Heart left ventricle (tissue), 16 donors: ENCODE data around the gene CPNE5. TPM values are rescaled to one million over a fixed set of nuclear protein-coding genes. Genes with fewer than 3 reads are reported as not detected.

Experiments
- ATAC-seq, 4 donors: fragments of 200-7000 bp; cut with Tn5 transposase; one replicate each; pipeline ENCODE4 v1.9.1; 2020 to 2022; ENCODE audit warnings: moderate library complexity in 4 of 4, mild to moderate bottlenecking in 3 of 4, moderate number of reproducible peaks in 1 of 4
- DNase-seq, 5 donors: peaks; one replicate each; pipeline ENCODE4 v3.0.0-alpha.2; 2020
- H3K27ac ChIP-seq, 12 donors: fragments of 200-600 bp; sonication (generic) in 4 of 12; one replicate each; pipeline versions ENCODE4 v1.5.0 to v1.8.0; 2016 to 2022; ENCODE audit warnings: mild to moderate bottlenecking in 2 of 12
- H3K27me3 ChIP-seq, 9 donors: fragments of 200-600 bp; sonication (generic) in 2 of 9; one replicate each; pipeline versions ENCODE4 v1.5.1 to v1.8.0; 2016 to 2022; ENCODE audit warnings: mild to moderate bottlenecking in 3 of 9
- H3K36me3 ChIP-seq, 9 donors: fragments of 200-600 bp; sonication (generic) in 2 of 9; one replicate each; pipeline versions ENCODE4 v1.5.0 to v1.8.0; 2018 to 2022; ENCODE audit warnings: mild to moderate bottlenecking in 2 of 9
- H3K4me1 ChIP-seq, 12 donors: fragments of 200-600 bp; sonication (generic) in 4 of 12; one replicate each; pipeline versions ENCODE4 v1.5.0 to v1.8.0; 2016 to 2022; ENCODE audit warnings: mild to moderate bottlenecking in 3 of 12
- H3K4me3 ChIP-seq, 12 donors: fragments of 200-600 bp; sonication (generic) in 4 of 12; one replicate each; pipeline versions ENCODE4 v1.5.0 to v1.8.0; 2017 to 2022; ENCODE audit warnings: mild to moderate bottlenecking in 9 of 12, moderate library complexity in 4 of 12
- H3K9me3 ChIP-seq, 12 donors: fragments of 200-600 bp; sonication (generic) in 4 of 12; one replicate each; pipeline versions ENCODE4 v1.5.0 to v1.8.0; 2016 to 2022; ENCODE audit warnings: mild to moderate bottlenecking in 1 of 12
- CTCF ChIP-seq, 12 donors: fragments of 200-600 bp; sonication (generic) in 4 of 12; IDR thresholded peaks; one replicate each; pipeline versions ENCODE4 v1.5.0 to v1.8.0; 2018 to 2022; ENCODE audit warnings: antibody characterized with exemption in 12 of 12, mild to moderate bottlenecking in 5 of 12
- POLR2A ChIP-seq, 2 donors: fragments of 450-650 bp; IDR thresholded peaks; one replicate each; pipeline ENCODE4 v1.6.1; 2017; ENCODE audit warnings: antibody characterized with exemption in 2 of 2, mild to moderate bottlenecking in 2 of 2, moderate library complexity in 2 of 2
- WGBS, 4 donors: extraction: QIAGEN DNeasy Blood & Tissue Kit in 2 of 4; methylation state at CpG; one replicate each; pipeline versions ENCODE4 v1.1.5 to v1.1.7; 2013 to 2018; 5-methylcytosine and 5-hydroxymethylcytosine counted together
- intact Hi-C, 10 donors: fragments of 100-400 bp; cut with DNase I; formaldehyde crosslinking; loops; one replicate each; pipeline versions ENCODE4 v1.11.1 to v1.14.2; 2022
- long read RNA-seq, 3 donors: library from polyadenylated mRNA; unstranded; transcript quantifications; one replicate each; pipeline ENCODE4 v2.0.0, GENCODE V29; 2020 to 2021
- polyA plus RNA-seq, 2 donors: library from polyadenylated mRNA; stranded (reverse); fragments of 200-250 nt; gene quantifications; one replicate each; pipeline ENCODE4 v1.2.3, GENCODE V29; 2013
- total RNA-seq, 9 donors: library from RNA; depleted of rRNA in 2 of 9; stranded (reverse); fragments of >200 nt in 2 of 9; fragmentation: NEBNext Ultra II Directional in 3 of 9; extraction: Animal tissue kit (Norgen Biotek cat#: 25700) in 3 of 9; gene quantifications; one replicate each; pipeline versions ENCODE4 v1.1.0 to v1.2.4, GENCODE V29; 2016 to 2023
- donor health status: ischemic (EF 13 %, LVEDD 7.1; RV severe dilation, severe dysfunction).
- donor health status: healthy with polysubstance abuse.
- donor health status: DM: no; HTN: yes; CAD: no.
- donor health status: DM: no; HTN: no; CAD: no.
- donor health status: ischemic (EF 25% LVEDD 6.9; RV normal size, moderate dysfunction).
- donor health status: ischemic (EF 25% LVEDD 5.7; RV mildly dilated, moderate dysfunction).
- donor health status: healthy.
- donor health status: DM: yes; HTN: yes; CAD: no.
- donor health status: ischemic (EF 35%, LVEDD 5.7; RV mildly dilated, moderate dysfunction).
- donor health status: nonischemic (EF 11% LVEDD 7.7; RV severe dilation, severe dysfunction).
- donor health status: DM: yes; HTN: yes; CAD: no.
- donor health status: PGD.
- donor health status: ischemic (EF 29% LVEDD 5.4; RV normal size, mild dysfunction).
- donor health status: nonischemic (EF 23%, LVEDD 6.1; RV moderate dilation, normal function).

CPNE5 gene
- 100 to 1,000 TPM in 1 of 9 donors, 10 to 100 TPM in 7, 1 to 10 TPM in 1; 5.2 to 111 (median 28.4) TPM for total RNA-seq
- polyA plus RNA-seq: 10 to 100 TPM in 1 of 2 donors, 1 to 10 TPM in 1; 4.0 to 12.1 TPM
- long read RNA-seq, donor 1, partial matches to known transcripts: 2 of 11 reads
- long read RNA-seq, donor 1, other reads (novel, unspliced or antisense): 9 of 11 reads
- long read RNA-seq, donor 2, partial matches to known transcripts: 31 of 56 reads
- long read RNA-seq, donor 2, other reads (novel, unspliced or antisense): 25 of 56 reads
- long read RNA-seq, donor 3, partial matches to known transcripts: 3 of 14 reads
- long read RNA-seq, donor 3, other reads (novel, unspliced or antisense): 11 of 14 reads

DNA sequence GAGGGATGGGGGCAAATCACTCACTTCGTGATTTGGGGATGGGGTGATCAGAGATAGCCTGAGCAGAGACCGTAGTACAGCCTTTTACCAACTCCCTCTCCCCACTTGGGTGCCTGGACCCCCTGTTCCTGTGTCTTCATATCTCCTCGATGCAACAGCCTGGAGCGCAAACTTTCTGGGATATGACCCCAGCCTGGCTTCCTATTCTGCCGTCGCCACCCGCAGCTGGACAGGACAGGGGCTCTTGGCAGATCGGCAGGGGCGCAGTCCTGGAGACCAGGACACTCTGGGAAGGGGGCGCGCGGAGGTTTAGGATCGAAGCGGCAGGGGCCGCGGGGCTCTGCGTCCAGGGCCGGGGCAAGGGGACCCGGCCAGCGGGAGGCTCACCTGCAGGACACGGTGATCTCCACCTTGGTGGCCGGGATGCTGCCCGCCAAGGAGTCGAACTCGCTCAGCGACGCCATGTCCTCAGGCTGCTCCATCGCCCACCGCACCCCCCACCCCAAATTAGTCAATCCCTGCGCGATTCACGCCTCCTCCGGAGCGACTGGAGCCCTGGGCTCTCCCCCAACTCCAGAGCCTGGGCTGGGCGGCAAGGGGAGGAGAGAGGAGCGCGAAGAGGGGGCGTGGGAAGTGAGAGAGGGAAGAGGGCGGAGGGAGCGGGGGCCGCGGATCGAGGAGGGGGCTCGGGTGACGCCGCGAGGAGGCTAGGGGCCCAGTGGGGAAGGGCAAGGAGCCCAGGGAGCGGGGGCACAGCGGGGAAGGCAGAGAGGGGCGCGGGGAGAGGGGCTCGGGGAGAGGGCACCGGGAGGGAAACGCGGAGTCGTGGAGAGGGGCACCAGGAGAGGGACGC lies at the start of gene CPNE5:
Gene CPNE5, minus strand, starts transcription at position 549 of the 853 bp plus-strand sequence. Its CDS starts 67 bp downstream, at position 482.
- peak in 3 of 4 donors; percentile 4 to 14 (median 11) for ATAC-seq
- peak; percentile 43 to 76 (median 59) for DNase-seq
- WGBS, 4 donors: 8 to 17% (median 11%) methylated on average over 27 to 57 of the region's 57 CpGs
- Histone ChIP-seq H3K9me3 (no peaks in the 10 kb centered on the region), H3K4me1 (peaks cover 4 to 62% (median 18%) of the 10 kb centered on the region in 12 donors), H3K4me3 (peak within 1 kb of the TSS; percentile 33 to 76 (median 60)), H3K36me3 (no peaks in the 10 kb centered on the region), H3K27me3 (peaks cover 0 to 24% (median 0%) of the 10 kb centered on the region in 9 donors), H3K27ac (peak within 1 kb of the TSS; percentile 65 to 91 (median 75))
- intact Hi-C loops: no loop called here
- TF ChIP-seq CTCF (IDR thresholded peaks at IDR 0.05) (no peak), POLR2A (IDR thresholded peaks at IDR 0.05) (no peak)

GRCh38 chr6:36888115-36888643 lies 48.9 kb upstream of the CPNE5 start:
- intact Hi-C loops: loop anchor here (5.0 to 10.0 kb wide), 11 partner anchors 89 to 327 kb away; partner anchors contain the start of genes PIM1 (in 5 of the 10) and MTCH1 (in 2 of the 10)
- Histone ChIP-seq H3K27ac (peak overlapping the region in 1 of 12 donors; percentile 43), H3K4me3 (no peak overlapping the region), H3K4me1 (peaks cover 0 to 47% (median 27%) of the 10 kb centered on the region in 12 donors), H3K36me3 (peaks cover 0 to 14% (median 4%) of the 10 kb centered on the region in 9 donors), H3K9me3 (no peaks in the 10 kb centered on the region), H3K27me3 (no peaks in the 10 kb centered on the region)
- ATAC-seq (no peak), DNase-seq (no peak)
- TF ChIP-seq POLR2A (IDR thresholded peaks at IDR 0.05): no peak
- no peak for TF ChIP-seq CTCF (IDR thresholded peaks at IDR 0.05)
- WGBS, 4 donors: 91 to 97% (median 94%) methylated on average over 7 of the region's 7 CpGs

GRCh38 chr6:36886950-36887618 lies 47.8 kb upstream of the CPNE5 start:
- H3K27me3 ChIP-seq: no peaks in the 10 kb centered on the region
- WGBS, 4 donors: 69 to 76% (median 72%) methylated on average over 10 of the region's 10 CpGs
- peaks cover 0 to 5% (median 1%) of the 10 kb centered on the region in 9 donors for H3K36me3 ChIP-seq
- no peak for DNase-seq
- peak overlapping the region in 9 of 12 donors; percentile 74 to 93 (median 87) for H3K4me3 ChIP-seq
- intact Hi-C loops: loop anchor here (5.0 to 10.0 kb wide), 11 partner anchors 90 to 328 kb away; partner anchors contain the start of genes PIM1 (in 5 of the 10) and MTCH1 (in 2 of the 10)
- TF ChIP-seq POLR2A (IDR thresholded peaks at IDR 0.05): no peak
- no peak for TF ChIP-seq CTCF (IDR thresholded peaks at IDR 0.05)
- no peaks in the 10 kb centered on the region for H3K9me3 ChIP-seq
- ATAC-seq: no peak
- peaks cover 0 to 47% (median 27%) of the 10 kb centered on the region in 12 donors for H3K4me1 ChIP-seq
- H3K27ac ChIP-seq: peak overlapping the region in 6 of 12 donors; percentile 85 to 95 (median 90)
